Upper lobe of left lung (tissue), 4 donors: ENCODE results near the gene NCOR1.

ENCODE experiments used
- EP300 ChIP-seq, 4 donors: sonication (generic); formaldehyde crosslinking; IDR thresholded peaks; one replicate each; pipeline ENCODE4 v1.5.1; 2017; ENCODE audit warnings: antibody characterized with exemption in 4 of 4, control low read depth in 2 of 4
- TF ChIP-seq, protein P1 (sequence below), 6 experiments: fragments of 450-650 bp in 4 of 6; fragments of 200-600 bp in 2 of 6; sonication (generic) in 2 of 6; IDR thresholded peaks; one replicate each; pipeline ENCODE4 v1.5.1; 2016 to 2019; ENCODE audit warnings: antibody characterized with exemption in 6 of 6

DNA sequence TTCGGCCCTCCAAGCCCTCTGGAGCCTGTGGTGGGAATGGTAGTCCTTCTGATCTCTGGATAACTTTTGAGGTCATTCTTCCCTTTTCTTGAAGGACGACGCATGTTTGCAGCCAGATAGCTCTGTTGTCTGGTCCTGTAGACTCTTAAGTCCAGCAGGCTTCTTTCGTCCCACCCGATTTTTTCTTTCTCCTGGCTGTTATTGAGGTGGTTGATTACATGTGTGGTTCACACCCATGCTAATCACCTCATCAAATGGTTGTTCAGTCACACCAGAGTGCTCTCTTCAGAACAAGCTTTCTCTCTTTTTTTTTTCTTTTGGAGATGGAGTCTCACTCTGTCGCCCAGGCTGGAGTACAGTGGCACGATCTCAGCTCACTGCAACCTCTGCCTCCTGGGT is 32.3 kb upstream of the NCOR1 start:
- TF ChIP-seq EP300 (IDR thresholded peaks at IDR 0.05) = no peak
- TF ChIP-seq, protein P1, sequence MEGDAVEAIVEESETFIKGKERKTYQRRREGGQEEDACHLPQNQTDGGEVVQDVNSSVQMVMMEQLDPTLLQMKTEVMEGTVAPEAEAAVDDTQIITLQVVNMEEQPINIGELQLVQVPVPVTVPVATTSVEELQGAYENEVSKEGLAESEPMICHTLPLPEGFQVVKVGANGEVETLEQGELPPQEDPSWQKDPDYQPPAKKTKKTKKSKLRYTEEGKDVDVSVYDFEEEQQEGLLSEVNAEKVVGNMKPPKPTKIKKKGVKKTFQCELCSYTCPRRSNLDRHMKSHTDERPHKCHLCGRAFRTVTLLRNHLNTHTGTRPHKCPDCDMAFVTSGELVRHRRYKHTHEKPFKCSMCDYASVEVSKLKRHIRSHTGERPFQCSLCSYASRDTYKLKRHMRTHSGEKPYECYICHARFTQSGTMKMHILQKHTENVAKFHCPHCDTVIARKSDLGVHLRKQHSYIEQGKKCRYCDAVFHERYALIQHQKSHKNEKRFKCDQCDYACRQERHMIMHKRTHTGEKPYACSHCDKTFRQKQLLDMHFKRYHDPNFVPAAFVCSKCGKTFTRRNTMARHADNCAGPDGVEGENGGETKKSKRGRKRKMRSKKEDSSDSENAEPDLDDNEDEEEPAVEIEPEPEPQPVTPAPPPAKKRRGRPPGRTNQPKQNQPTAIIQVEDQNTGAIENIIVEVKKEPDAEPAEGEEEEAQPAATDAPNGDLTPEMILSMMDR (IDR thresholded peaks at IDR 0.05) = no peak
